ENCODE measurements around the gene SNCA.

SNCA gene

GRCh38 chr4:89868276-89868675 lies 31.3 kb upstream of the SNCA start:
- H4K20me1 ChIP-seq (ENCODE audit: control insufficient read depth, insufficient read depth, low read depth, low read length): no peaks in the 10 kb centered on the region
- H3F3A ChIP-seq (ENCODE audit: control insufficient read depth, insufficient read depth): no peaks in the 10 kb centered on the region
- TF ChIP-seq EZH2phosphoT487 (IDR thresholded peaks at IDR 0.05; ENCODE audit: borderline replicate concordance, low read length) (no peak), CTCF (IDR thresholded peaks at IDR 0.05; ENCODE audit: low read depth, low read length, poor library complexity, severe bottlenecking) (no peak)
- no peaks in the 10 kb centered on the region for H3K9me3 ChIP-seq (ENCODE audit: control insufficient read depth, insufficient read depth, low read length)
- H3K4me2 ChIP-seq (ENCODE audit: low read length): no peak overlapping the region
- H3K4me3 ChIP-seq (ENCODE audit: low read length): no peak overlapping the region
- no peaks in the 10 kb centered on the region for H3K79me2 ChIP-seq (ENCODE audit: control insufficient read depth, low read length)
- H3K27me3 ChIP-seq (ENCODE audit: control insufficient read depth, low read length): no peaks in the 10 kb centered on the region
- no peaks in the 10 kb centered on the region for H3K36me3 ChIP-seq (ENCODE audit: control insufficient read depth, low read length)
- H3K27ac ChIP-seq (ENCODE audit: low read depth, low read length): no peak overlapping the region
- no peaks in the 10 kb centered on the region for H3K9me2 ChIP-seq (replicated peaks; ENCODE audit: control insufficient read depth, low read length)
- H3K4me1 ChIP-seq (ENCODE audit: control insufficient read depth, low read length): no peaks in the 10 kb centered on the region

GRCh38 chr4:89863533-89863932 lies 26.6 kb upstream of the SNCA start:
- TF ChIP-seq EZH2phosphoT487 (IDR thresholded peaks at IDR 0.05; ENCODE audit: borderline replicate concordance, low read length) (no peak), CTCF (IDR thresholded peaks at IDR 0.05; ENCODE audit: low read depth, low read length, poor library complexity, severe bottlenecking) (no peak)
- Histone ChIP-seq H3K27me3 (ENCODE audit: control insufficient read depth, low read length) (no peaks in the 10 kb centered on the region), H3K4me2 (ENCODE audit: low read length) (no peak overlapping the region)

GRCh38 chr4:89860971-89861370 lies 24.0 kb upstream of the SNCA start:
- Histone ChIP-seq H3K27ac (ENCODE audit: low read depth, low read length) (no peak overlapping the region), H3K4me2 (ENCODE audit: low read length) (no peak overlapping the region), H3K36me3 (ENCODE audit: control insufficient read depth, low read length) (no peaks in the 10 kb centered on the region), H4K20me1 (ENCODE audit: control insufficient read depth, insufficient read depth, low read depth, low read length) (no peaks in the 10 kb centered on the region), H3K4me1 (ENCODE audit: control insufficient read depth, low read length) (no peaks in the 10 kb centered on the region), H3K27me3 (ENCODE audit: control insufficient read depth, low read length) (no peaks in the 10 kb centered on the region), H3K9me2 (replicated peaks; ENCODE audit: control insufficient read depth, low read length) (no peaks in the 10 kb centered on the region), H3K9me3 (ENCODE audit: control insufficient read depth, insufficient read depth, low read length) (no peaks in the 10 kb centered on the region), H3F3A (ENCODE audit: control insufficient read depth, insufficient read depth) (no peaks in the 10 kb centered on the region), H3K4me3 (ENCODE audit: low read length) (no peak overlapping the region), H3K79me2 (ENCODE audit: control insufficient read depth, low read length) (no peaks in the 10 kb centered on the region)
- no peak for TF ChIP-seq EZH2phosphoT487 (IDR thresholded peaks at IDR 0.05; ENCODE audit: borderline replicate concordance, low read length)
- no peak for TF ChIP-seq CTCF (IDR thresholded peaks at IDR 0.05; ENCODE audit: low read depth, low read length, poor library complexity, severe bottlenecking)

More at GRCh38 chr4:89863533-89863932, 26.6 kb upstream of the SNCA start:
- Histone ChIP-seq H3K79me2 (ENCODE audit: control insufficient read depth, low read length) (no peaks in the 10 kb centered on the region), H3K9me3 (ENCODE audit: control insufficient read depth, insufficient read depth, low read length) (no peaks in the 10 kb centered on the region), H3K4me1 (ENCODE audit: control insufficient read depth, low read length) (no peaks in the 10 kb centered on the region), H3F3A (ENCODE audit: control insufficient read depth, insufficient read depth) (no peaks in the 10 kb centered on the region), H3K36me3 (ENCODE audit: control insufficient read depth, low read length) (no peaks in the 10 kb centered on the region), H3K4me3 (ENCODE audit: low read length) (no peak overlapping the region), H3K9me2 (replicated peaks; ENCODE audit: control insufficient read depth, low read length) (no peaks in the 10 kb centered on the region), H3K27ac (ENCODE audit: low read depth, low read length) (no peak overlapping the region), H4K20me1 (ENCODE audit: control insufficient read depth, insufficient read depth, low read depth, low read length) (no peaks in the 10 kb centered on the region)

DNA sequence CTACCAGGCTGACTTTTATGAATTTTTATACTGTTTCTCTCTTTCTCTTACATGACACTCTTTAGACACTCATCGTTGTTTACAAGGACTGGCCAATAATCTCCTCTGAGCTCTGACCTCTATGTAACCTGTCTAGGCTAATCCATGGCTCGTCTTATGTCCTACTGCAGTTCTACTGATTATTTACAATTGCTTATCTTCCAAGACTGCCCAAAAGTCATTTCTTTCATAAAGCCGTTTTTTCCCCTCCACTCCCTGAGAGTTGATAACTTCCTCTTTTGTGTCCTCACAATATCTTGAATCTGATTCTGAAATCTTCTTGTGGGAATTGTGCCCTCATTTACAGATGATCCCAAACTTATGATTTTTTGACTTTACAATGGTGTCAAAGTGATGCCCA lies 18.3 kb upstream of the SNCA start:
- Histone ChIP-seq H3K9me2 (replicated peaks; ENCODE audit: control insufficient read depth, low read length) (no peaks in the 10 kb centered on the region), H3K36me3 (ENCODE audit: control insufficient read depth, low read length) (no peaks in the 10 kb centered on the region), H3K9me3 (ENCODE audit: control insufficient read depth, insufficient read depth, low read length) (no peaks in the 10 kb centered on the region), H3K4me2 (ENCODE audit: low read length) (no peak overlapping the region), H3K27me3 (ENCODE audit: control insufficient read depth, low read length) (no peaks in the 10 kb centered on the region), H3K4me1 (ENCODE audit: control insufficient read depth, low read length) (no peaks in the 10 kb centered on the region), H4K20me1 (ENCODE audit: control insufficient read depth, insufficient read depth, low read depth, low read length) (no peaks in the 10 kb centered on the region), H3K4me3 (ENCODE audit: low read length) (no peak overlapping the region), H3F3A (ENCODE audit: control insufficient read depth, insufficient read depth) (no peaks in the 10 kb centered on the region), H3K79me2 (ENCODE audit: control insufficient read depth, low read length) (no peaks in the 10 kb centered on the region), H3K27ac (ENCODE audit: low read depth, low read length) (no peak overlapping the region)
- TF ChIP-seq EZH2phosphoT487 (IDR thresholded peaks at IDR 0.05; ENCODE audit: borderline replicate concordance, low read length) (no peak), CTCF (IDR thresholded peaks at IDR 0.05; ENCODE audit: low read depth, low read length, poor library complexity, severe bottlenecking) (no peak)
